ENCODE measurements around the gene SMC1A.

GRCh38 chrX:53445977-53446376, 23.5 kb upstream of the SMC1A start:
- no peak for TF ChIP-seq ESRRG (CRISPR knock-in tag; IDR thresholded peaks at IDR 0.05)
- TF ChIP-seq GLIS3 (CRISPR knock-in tag; IDR thresholded peaks at IDR 0.05), result no peak
- no peak for TF ChIP-seq BACH2 (CRISPR knock-in tag; IDR thresholded peaks at IDR 0.05; ENCODE audit: borderline replicate concordance)
- no peak for TF ChIP-seq PATZ1 (CRISPR knock-in tag; IDR thresholded peaks at IDR 0.05; ENCODE audit: borderline replicate concordance)
- TF ChIP-seq CREB5 (CRISPR knock-in tag; IDR thresholded peaks at IDR 0.05; ENCODE audit: low read depth), result no peak

All from SK-N-SH treated with all-trans-retinoic acid at 6 μM for 48 hours (cell line).